NT2/D1 (cell line): ENCODE results near the gene ETFA.

ENCODE experiments used
- DNase-seq: peaks from one replicate; pipeline ENCODE4 v3.0.0-alpha.2; 2011; ENCODE audit warnings: low read depth, low spot score
- H3K27me3 ChIP-seq: 2 replicates; pipeline ENCODE4 v1.6.0; 2011; ENCODE audit warnings: mild to moderate bottlenecking; ENCODE audit not compliant: insufficient read length, insufficient read depth
- H3K36me3 ChIP-seq: 2 replicates; pipeline ENCODE4 v1.6.1; 2011; ENCODE audit warnings: mild to moderate bottlenecking, low read length, mixed read lengths; ENCODE audit not compliant: insufficient read depth, insufficient read length
- H3K4me1 ChIP-seq: 2 replicates; pipeline ENCODE4 v1.5.1; 2011; ENCODE audit not compliant: insufficient read depth, insufficient read length
- H3K4me3 ChIP-seq: 2 replicates; pipeline ENCODE4 v1.5.1; 2011; ENCODE audit warnings: low read depth; ENCODE audit not compliant: insufficient read length
- H3K9ac ChIP-seq: 2 replicates; pipeline ENCODE4 v1.6.0; 2011; ENCODE audit warnings: low read depth; ENCODE audit not compliant: insufficient read length
- H3K9me3 ChIP-seq: 2 replicates; pipeline ENCODE4 v1.5.1; 2011; ENCODE audit warnings: mild to moderate bottlenecking, low read length; ENCODE audit not compliant: insufficient read depth
- SUZ12 ChIP-seq: IDR thresholded peaks from 2 replicates; pipeline ENCODE4 v1.6.1; 2011; ENCODE audit not compliant: insufficient read length, insufficient read depth; ENCODE audit errors: extremely low read depth
- YY1 ChIP-seq: IDR thresholded peaks from 2 replicates; pipeline ENCODE4 v1.6.1; 2011; ENCODE audit not compliant: insufficient read length, insufficient read depth
- ZNF274 ChIP-seq: IDR thresholded peaks from 2 replicates; pipeline ENCODE4 v1.6.1; 2011; ENCODE audit warnings: mild to moderate bottlenecking, low read depth, low read length

Gene ETFA

GRCh38 chr15:76173317-76173834 lies 137.9 kb downstream of the ETFA start:
- no peaks in the 10 kb centered on the region for H3K27me3 ChIP-seq
- H3K9ac ChIP-seq: peak overlapping the region; percentile 14
- TF ChIP-seq SUZ12: no peak
- TF ChIP-seq ZNF274: no peak
- TF ChIP-seq YY1: no peak
- peaks cover 10% of the 10 kb centered on the region for H3K4me1 ChIP-seq
- H3K9me3 ChIP-seq: no peaks in the 10 kb centered on the region; the same call in 1 of the 2 replicates
- H3K36me3 ChIP-seq: no peaks in the 10 kb centered on the region
- no peak overlapping the region for H3K4me3 ChIP-seq
- DNase-seq: no peak

- no peak overlapping the region for H3K9ac ChIP-seq
- TF ChIP-seq YY1: no peak
- TF ChIP-seq SUZ12: no peak
- TF ChIP-seq ZNF274: no peak
- no peaks in the 10 kb centered on the region for H3K27me3 ChIP-seq
- no peak overlapping the region for H3K4me3 ChIP-seq
- peaks cover 4% of the 10 kb centered on the region for H3K4me1 ChIP-seq
- no peaks in the 10 kb centered on the region for H3K36me3 ChIP-seq
- DNase-seq: no peak
- no peaks in the 10 kb centered on the region; the same call in 1 of the 2 replicates for H3K9me3 ChIP-seq
Observed at GRCh38 chr15:76172782-76173181, 138.5 kb downstream of the ETFA start.

- H3K4me3 ChIP-seq: no peak overlapping the region
- H3K4me1 ChIP-seq: no peaks in the 10 kb centered on the region
- TF ChIP-seq YY1 (no peak), SUZ12 (no peak), ZNF274 (no peak)
- no peaks in the 10 kb centered on the region; the same call in 1 of the 2 replicates for H3K9me3 ChIP-seq
- no peaks in the 10 kb centered on the region for H3K36me3 ChIP-seq
- H3K9ac ChIP-seq: no peak overlapping the region
- no peaks in the 10 kb centered on the region for H3K27me3 ChIP-seq
- DNase-seq: no peak
Observed at GRCh38 chr15:76169911-76170800, 141.1 kb downstream of the ETFA start.

- Histone ChIP-seq H3K9ac (no peak overlapping the region), H3K9me3 (no peaks in the 10 kb centered on the region), H3K4me3 (no peak overlapping the region), H3K36me3 (no peaks in the 10 kb centered on the region), H3K27me3 (no peaks in the 10 kb centered on the region), H3K4me1 (no peaks in the 10 kb centered on the region)
- TF ChIP-seq YY1 (peak; percentile 61), SUZ12 (no peak)
- no peak for DNase-seq
Observed at GRCh38 chr15:76169018-76169417, 142.3 kb downstream of the ETFA start.

GRCh38 chr15:76168237-76168984 lies 142.9 kb downstream of the ETFA start:
- TF ChIP-seq YY1 (no peak), ZNF274 (no peak), SUZ12 (no peak)
- Histone ChIP-seq H3K9ac (no peak overlapping the region), H3K36me3 (no peaks in the 10 kb centered on the region), H3K4me3 (no peak overlapping the region), H3K27me3 (no peaks in the 10 kb centered on the region), H3K4me1 (peaks cover 4% of the 10 kb centered on the region), H3K9me3 (no peaks in the 10 kb centered on the region)
- no peak for DNase-seq

GRCh38 chr15:76165951-76166350 lies 145.3 kb downstream of the ETFA start:
- no peaks in the 10 kb centered on the region for H3K9me3 ChIP-seq
- H3K9ac ChIP-seq: no peak overlapping the region
- no peaks in the 10 kb centered on the region for H3K27me3 ChIP-seq
- no peak for DNase-seq
- H3K4me3 ChIP-seq: no peak overlapping the region
- peaks cover 16% of the 10 kb centered on the region for H3K4me1 ChIP-seq
- TF ChIP-seq ZNF274 (no peak), YY1 (no peak), SUZ12 (no peak)
- no peaks in the 10 kb centered on the region for H3K36me3 ChIP-seq
